ENCODE measurements around the gene POTEF.
"Not testable (repeated sequence)": the region's sequence is repeated elsewhere in the genome, so short reads cannot be mapped to it uniquely, and the experiment has no call there.

POTEF gene

DNA sequence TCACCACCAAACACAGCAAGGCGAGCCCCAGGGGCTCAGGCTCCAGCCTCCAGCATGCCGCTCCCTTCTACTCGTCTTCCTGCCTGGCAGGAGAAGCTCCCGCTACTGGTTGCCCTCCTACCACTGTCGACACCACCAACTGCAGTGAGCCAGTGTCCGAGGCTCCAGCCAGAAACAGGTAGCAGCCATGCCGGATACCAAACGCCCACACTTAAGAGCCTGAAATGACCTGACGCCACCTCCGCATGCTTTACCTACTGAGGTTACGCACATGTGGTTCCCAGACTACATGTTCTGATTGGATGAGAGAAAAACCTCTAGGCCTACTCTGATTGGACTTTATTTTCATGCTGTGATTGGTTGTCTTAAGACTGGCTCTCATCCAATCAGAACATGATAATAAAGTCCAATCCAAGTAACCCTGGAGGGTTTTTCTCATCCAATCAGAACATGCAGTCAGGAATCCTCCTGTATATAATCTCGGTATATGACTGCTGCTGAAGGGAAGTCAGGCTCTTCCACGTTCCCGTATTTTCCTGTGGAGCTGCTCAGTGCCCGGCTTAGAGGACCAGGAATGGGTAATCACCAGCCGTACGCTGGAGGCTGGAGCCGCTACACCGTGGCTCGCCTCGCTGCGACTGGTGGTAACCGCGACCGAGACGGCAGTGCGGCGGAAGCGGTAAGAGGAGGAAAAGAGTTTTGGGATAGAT is at the start of gene POTEF:
POTEF (minus strand) TSS at position 103 of the 710 bp plus-strand sequence. CDS start 8,707 bp downstream, outside the sequence.
- not testable (repeated sequence) for DNase-seq

DNA sequence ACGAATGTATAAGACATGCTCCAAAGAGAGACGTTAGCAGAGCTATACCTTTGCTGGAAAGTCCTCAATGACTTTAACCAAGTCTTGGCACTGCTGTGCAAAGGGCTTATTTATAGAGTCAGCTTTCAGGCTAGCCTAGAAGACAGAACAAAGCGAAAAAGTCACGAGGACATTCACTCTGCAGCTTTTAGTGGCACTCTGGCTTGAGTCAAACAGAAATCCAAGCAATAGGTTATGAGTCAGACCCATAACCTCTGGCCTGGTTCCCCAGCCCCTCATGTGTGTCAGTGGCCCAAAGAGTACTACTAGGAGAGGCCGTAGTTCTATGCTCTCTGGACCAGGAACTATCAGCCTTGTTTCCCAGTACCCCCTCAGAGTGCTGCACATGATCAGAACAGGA is 45.8 kb upstream of the POTEF start:
- DNase-seq = not testable (repeated sequence)

DNA sequence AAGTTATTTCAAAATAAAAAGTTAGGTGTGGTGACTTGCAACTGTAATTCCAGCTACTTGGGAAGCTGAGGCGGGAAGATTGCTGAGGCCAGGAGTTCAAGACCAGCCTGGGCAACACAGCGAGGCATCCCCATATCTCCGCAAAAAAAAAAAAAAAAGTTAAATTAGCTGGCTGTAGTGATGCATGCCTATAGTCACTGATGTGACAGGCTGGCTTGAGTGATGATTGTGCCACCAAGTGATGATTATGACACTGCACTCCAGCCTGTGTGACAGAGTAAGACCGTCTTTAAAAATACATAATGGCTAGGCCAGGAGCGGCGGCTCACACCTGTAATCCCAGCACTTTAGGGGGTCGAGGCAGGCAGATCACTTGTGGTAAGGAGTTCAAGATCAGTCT is 40.9 kb upstream of the POTEF start:
- no peak for DNase-seq

DNA sequence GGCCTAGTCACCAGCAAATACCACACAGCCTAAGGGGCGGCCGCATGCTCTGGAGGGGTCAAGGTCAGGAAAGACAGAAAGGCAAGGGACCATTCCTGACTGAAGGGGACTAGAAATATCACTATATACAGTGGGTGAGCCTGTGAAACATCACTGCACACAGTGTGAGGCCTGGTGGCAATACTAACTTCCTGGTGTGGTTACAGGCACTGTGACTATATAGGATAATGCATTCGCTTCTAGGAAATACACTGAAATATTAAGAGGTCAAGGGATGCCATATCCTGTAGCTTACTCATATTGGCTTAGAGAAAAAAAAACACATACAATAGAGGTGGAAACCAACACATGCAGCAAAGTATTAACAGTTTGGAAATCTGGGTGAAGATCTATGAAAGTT is 40.1 kb upstream of the POTEF start:
- not testable (repeated sequence) for DNase-seq

DNA sequence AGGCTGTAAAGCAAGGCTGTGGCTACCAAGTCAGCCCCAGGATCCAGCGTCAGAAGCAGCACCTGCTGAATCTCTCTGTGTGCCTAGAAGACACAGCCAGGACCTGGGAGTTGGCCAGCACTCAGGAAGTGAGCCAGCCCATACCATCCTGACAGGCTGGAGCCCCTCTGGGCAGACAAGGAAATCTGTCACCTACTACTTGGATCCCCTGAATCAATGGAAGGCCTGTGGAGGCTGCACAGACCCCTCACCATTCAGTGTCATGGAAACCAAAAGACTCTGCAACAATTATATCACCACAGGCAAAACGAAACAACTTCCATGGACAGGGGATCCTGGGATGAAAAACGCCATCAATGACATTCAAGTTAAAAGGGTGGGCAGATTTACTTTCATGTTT is 37.6 kb upstream of the POTEF start:
- not testable (repeated sequence) for DNase-seq

DNA sequence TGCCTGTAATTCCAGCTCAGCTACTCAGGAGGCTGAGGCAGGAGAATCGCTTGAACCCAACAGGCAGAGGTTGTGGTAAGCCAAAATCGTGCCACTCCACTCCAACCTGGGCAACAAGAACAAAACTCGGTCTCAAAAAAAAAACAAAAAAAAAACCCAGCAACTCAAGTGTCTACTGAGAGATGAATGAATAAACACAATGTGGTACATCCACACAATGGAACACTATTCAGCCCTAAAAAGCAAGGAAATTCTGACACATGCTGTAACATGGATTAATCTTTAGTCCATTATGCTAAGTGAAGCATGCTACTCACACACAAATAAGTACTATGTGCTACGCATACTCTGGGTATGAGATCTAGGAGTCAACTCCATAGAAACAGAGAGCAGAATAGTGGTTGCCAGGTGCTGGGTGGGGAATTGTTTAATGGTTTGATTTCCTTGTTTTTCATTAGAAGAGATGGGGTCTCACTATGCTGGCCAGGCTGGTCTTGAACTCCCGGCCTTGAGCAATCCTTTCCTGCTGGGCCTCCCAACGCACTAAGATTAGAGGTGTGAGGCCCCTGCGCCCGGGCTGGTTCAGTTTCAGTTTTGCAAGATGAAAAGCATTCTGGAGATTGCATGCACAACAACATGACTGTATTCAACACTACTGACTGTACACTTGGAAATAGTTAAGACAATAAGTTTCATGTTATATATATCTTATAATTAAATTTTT is 36.4 kb upstream of the POTEF start:
- no peak for DNase-seq

DNA sequence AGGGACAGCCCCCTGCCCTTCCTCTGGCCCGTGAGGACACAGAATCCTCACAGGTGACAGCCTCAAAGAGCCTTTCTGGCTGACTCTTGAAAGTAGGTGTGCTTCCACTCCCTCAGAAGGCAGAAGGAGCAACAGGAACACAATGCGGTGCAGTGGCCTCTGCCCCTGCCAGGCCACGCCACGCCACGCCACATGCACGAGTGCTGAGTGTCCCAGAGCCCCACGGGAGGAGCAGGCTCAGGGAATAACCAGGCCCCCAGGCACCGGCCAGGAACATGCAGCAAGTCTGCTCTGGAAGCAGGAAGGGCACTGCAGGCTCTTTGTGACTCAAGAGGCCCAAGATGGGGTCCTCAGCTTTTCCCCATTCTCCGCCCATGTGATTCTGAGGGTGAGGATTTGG is 33.9 kb upstream of the POTEF start:
- no peak for DNase-seq

DNA sequence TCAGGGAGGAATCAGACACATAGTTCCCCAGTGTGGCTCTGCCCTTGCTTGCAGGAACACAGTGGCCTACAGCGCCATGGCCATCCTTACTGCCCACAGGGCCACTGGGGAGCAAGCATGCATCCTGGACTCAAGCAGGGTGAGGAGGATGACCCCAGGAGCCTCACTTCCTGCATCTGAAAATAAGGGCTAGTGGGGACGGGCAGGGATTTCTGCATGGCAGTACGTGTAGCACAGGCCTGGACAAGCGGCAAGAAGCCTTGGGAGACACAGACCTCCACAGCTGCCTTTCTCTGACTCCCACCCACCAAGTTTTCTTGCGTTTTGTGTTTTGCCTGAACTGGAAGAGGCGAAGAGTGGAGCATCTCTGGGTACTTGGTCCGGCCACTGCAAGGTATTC is 33.5 kb upstream of the POTEF start:
- not testable (repeated sequence) for DNase-seq

DNA sequence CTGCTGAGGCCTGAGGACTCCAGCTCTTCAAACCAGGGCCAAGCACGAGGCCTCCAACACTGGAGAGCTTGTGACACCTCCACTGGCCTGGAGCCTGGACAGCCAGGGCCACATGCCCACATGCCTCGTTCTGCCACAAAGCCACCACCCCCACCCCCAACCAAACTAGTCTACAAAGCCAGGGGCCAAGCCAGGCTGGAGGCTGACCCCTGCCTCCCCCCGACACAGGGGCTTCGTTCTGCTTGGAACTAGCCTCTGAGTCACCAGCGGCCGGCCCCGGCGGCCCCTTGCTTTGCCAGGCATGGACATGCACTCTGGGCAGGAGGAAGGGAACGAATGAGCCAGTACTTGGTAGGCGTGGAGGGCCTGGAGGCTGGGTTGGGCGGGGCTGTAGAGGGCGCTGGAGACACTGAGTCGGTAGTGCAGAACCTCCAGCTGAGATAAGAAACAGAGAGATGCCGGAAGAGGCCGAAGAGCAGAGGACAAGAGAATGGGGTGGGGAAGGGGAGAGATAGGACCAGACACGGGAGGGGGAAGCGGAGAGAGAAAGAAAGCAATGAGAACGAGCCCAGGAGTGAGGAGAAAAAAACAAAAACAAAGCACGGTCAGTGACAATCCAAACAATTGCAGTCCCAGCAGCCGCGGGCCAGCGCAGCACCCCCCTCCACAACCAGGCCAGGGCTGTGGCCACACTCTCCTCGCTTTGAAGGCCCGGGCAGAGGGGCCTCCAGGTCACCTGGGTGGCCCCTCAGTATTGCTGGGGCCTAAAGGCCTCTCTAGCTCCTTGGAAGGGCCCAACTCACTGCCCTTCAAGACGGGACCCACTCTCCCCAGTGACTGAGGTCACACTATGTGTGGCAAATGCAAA is 32.0 kb upstream of the POTEF start:
- DNase-seq = not testable (repeated sequence)

DNA sequence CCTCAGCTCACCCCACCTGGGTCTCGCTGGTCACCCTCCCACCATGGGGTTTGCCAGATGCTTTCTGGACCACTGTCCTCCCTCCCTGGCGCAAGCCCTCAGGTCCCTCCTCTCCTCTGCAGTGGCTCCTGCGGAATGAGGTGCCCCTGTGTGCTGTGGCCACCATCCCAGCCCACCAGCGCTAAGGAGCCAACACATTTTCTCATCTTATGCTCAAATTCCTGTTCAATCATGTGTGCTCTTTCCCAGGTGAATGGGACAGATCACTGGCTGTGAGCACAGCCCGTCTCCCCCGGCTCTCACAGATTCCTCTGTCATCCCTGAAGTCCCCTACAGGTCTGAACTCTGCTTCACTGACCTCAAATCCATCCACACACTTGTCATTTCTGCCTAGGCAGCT is 31.1 kb upstream of the POTEF start:
- DNase-seq = no peak

DNA sequence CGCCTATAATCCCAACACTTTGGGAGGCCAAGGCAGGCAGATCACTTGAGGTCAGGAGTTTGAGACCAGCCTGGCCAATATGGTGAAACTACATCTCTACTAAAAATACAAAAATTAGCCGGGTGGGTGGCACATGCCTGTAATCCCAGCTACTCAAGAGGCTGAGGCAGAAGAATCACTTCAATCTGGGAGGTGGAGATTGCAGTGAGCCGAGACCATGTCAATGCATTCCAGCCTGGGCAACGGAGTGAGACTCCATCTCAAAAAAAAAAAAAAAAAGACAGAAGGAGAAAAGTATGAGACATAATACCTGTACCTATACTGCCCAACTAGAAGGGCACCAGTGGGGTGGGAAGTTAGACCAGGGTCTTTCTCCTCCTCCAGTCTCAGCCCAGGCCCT is 30.4 kb upstream of the POTEF start:
- not testable (repeated sequence) for DNase-seq

DNA sequence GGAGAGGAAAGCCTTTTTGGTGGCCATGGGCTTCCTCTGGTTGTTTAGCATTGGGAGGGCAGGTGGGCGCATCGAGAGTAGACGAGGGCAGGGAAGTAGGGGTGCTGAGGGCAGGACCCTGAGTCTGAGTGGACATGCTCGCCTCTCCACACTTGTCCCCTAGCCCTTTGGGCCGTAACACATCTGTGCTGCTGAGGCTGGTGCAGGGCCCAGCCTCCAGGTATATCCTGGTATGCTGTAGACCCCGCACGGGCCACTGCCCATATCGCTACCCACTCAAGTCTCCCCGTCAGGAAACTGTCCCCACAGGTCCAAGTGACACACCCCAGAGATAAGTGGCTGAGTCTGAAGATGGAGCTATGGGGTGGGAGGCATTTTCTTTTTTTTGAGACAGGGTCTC is 29.6 kb upstream of the POTEF start:
- DNase-seq = no peak

DNA sequence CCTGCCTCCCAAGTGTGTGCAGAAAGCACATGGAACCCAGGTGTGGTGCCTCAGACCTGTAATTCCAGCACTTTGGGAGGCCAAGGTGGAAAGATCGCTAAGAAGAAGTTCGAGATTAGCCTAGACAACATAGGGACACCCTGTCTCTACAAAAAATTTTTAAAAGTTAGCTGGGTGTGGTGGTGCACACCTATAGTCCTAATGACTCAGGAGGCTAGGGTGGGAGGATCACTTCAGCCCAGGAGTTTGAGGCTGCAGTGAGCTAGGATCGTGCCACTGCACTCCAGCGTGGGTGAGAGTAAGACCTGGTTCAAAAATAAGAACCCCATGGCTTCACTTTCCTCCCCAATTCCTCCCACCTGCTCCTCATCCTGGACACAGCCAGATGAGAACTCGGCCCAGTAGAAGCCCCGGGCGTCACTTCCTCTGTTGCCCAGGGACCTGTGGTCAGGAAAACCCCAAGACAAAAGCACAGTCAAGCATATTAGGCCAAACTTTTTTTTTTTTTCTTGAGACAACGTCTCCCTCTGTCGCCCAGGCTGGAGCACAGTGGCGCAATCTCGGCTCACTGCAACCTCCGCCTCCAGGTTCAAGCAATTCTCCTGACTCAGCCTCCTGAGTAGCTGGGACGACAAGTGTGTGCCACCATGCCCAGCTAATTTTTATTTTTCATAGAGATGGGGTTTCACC is 28.9 kb upstream of the POTEF start:
- not testable (repeated sequence) for DNase-seq

DNA sequence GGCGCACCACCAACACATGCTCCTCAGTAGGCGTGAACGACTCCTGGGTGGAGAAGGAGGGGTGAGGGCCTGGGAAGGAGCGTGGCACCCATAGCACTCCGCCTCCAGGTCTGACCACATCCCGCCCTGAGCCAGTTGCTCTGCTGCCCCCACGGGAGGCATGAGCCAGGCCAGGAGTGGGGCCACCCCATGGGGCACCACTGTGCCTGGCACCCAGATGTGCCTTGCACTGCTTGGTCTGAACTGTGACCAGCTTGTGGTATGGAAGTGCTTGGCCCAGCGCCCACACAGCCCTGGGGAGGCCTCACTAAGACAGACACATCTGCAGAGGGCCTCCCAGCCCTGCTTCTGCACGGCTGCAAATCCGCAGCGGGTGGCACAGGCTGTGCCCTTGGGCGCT is 28.3 kb upstream of the POTEF start:
- not testable (repeated sequence) for DNase-seq

DNA sequence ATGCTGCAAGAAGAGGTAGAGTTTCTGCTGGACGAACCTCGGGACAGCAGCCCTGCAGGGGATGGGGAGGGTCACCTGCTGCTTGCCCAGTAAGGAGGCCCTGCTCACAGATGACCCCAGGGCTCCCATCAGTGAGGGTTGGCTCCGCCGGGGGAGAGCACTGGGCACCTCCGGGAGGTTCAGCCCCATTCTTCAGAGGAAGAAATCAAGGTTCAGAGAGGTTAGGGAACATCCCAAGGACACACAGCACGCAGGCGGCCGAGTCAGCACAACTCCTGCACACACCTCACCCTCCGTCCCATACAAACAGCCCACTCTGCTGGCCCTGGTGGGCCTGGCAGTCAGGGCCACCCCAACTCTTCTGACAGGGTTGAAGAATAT is 27.6 kb upstream of the POTEF start:
- no peak for DNase-seq

DNA sequence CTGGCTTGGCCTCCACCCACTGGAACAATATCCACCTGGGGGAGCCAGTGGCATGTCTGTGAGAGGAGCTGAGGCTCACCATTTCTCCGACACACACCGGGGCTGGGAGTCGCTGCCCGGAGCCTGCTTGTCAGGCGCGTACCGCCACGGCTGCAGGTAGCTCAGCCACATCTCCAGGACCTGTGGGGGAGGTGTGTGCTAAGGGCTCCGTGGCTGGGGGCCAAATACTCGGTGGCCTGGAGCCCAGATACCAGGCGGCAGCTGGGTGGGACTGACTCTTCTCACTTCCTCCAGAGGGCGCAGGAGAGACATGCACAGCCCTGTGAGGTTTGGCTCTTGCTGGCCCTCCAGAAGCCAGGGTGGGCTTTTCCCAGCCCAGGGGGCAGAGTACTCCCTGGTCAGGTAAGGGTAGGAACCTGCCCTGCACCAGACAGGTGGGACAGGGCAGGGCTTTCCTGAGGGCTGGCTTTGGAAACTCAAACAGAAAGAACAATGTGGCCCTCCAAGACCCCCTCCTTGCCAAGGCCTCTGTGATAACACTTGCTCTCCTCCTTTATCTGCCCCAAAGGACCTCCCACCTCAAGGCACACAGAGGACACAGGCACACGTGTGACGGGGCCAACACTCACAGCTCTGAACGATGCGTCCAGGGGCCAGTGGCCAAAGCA is 27.1 kb upstream of the POTEF start:
- not testable (repeated sequence) for DNase-seq

DNA sequence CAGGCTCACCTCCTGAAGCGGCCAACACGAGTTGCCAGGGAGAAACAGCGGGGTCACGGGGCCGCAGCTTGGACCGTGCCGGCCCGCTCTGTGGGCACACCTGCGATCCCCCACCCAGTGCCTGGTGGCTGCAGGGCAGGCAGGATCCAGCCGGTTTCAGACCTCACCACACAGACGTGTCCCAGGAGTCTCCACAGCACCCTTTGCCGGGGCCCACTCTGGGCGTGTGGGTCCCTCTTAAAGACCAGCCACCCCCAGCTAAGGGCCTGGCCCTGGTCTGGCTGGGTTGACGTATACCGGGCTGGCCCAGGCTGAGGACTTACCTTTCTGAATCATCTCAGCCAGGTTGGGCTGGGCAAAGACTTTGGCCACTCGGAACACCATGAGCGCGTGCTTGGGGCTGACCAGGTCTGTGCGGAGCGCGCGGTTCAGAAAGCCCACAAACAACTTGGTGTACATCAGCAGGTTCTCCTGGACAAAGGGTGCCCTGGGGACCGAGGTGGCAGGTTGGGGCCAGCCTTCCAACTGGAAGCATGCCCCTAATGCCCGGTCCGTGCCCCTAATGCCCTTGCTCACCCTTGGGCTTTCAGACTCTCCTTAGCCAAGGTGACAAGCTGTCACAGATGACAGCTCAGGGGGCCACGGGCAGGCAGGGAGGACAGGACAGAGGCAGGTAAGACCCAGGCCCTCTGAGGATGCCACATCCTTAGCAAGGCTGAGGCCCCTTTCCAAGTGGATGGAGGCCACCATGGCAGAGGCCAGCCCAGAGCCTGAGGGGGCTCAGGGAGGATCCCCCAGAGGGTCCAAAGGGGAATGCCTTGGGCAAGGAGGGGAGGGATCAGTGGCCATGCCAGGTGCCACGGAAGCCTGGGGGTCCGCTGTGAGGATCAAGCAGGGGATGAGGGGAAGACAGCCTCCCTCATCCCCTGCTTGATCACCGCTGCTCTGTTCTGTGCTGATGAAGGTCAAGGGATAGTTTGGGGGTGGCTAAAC is 26.0 kb upstream of the POTEF start:
- DNase-seq = no peak

DNA sequence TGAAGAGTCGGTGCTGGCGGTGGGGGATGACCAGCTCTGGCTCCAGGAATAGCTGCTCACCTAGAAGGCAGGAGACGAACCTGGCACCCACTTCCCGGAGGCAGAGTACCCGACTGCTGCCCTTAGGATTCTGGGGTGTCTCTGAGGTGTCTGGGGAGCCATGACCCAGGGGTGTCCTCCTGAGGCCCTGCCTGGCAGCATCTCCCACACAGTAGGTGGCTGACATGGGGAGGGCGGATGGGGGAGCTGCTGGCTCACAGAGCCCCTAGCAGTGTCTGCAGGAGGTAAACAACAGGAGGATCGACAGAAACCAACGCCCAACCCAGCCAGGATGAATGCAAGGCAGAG is 25.4 kb upstream of the POTEF start:
- not testable (repeated sequence) for DNase-seq

DNA sequence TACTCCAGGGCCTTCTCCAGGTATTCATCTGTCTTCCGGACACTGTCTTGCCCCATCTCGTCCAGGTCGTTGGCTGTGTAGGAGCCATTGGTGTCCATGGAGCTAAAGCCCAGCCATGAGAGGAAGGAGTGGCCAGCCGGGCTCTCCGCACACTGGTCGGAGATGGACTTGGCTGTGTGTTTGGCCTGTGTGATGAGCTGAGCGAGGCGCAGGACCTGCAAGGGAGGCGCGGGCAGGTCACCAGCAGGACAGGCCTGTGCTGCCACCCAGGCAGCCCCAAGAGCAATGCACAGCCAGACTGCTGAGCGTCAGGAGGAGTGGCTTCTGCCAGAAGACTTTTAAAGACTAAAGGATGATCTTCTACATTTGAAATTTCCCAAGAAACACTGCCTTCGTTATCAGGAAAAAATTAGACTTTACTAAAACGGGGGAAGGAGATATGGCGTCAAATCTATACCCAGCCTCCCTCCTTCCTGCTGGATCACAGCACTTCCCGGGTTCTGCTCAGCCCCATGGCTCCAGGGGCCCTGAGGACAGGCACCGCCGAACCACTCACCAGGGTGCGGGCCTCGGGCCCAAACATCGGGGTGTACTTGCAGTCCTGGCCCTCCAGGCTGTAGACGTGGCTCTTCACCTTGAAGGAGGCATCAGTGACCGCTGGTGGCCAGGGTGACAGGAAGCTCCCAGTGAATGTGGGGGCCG is 24.9 kb upstream of the POTEF start:
- not testable (repeated sequence) for DNase-seq

DNA sequence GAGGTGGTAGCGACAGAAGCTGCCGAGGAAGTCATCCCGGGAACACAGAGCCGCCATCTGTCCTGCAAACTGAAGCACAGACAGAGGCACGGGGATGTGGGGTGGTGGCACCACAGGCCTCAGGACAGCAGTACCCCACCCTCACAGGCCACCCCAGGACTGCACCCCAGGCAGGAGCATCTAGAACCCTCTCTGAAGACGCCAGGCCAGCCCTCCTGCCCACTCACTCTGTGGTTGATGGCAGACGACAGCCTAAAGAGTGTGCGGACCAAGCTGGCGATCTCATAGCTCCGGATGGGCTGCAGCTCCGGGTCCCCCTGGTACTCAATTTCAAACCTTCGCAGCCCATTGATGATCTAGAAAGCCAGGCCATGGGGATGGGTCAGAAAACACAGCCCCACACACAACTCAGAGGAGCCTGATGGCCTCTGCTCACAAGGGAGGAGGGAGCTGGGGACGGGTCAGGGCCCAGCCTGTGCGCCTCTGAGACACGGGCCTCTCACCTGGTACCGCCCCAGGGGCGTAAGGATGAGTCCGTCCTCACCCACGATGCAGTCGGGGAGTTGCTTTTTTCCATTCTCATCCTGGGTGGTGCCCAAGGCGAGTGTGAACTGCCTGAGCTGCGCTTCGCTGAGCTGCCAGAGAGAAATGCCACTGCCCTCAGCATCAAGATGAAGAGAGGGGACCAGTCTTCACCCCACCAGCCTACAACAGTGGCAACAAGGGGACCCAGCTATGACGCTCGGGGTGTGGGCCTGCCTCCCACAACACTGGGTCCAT is 24.0 kb upstream of the POTEF start:
- no peak for DNase-seq
